Measurements from ENCODE around the gene STX12.

DNA sequence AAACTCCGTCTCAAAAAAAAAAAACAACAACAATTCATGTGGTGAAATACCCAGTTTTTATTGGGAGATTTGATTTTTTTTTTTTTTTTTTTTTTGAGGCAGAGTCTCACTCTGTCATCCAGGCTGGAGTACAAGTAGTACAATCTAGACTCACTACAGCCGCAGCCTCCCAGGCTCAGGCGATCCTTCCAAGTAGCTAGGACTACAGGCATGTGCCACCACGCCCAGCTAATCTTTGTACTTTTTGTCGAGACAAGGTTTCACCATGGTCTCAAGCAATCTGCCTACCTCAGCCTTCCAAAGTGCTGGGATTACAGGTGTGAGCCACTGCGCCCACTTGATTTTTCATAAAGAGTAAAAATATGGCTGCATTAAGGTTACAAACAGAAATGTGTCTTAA is 31.9 kb upstream of the STX12 start:
- TF ChIP-seq, protein P1, sequence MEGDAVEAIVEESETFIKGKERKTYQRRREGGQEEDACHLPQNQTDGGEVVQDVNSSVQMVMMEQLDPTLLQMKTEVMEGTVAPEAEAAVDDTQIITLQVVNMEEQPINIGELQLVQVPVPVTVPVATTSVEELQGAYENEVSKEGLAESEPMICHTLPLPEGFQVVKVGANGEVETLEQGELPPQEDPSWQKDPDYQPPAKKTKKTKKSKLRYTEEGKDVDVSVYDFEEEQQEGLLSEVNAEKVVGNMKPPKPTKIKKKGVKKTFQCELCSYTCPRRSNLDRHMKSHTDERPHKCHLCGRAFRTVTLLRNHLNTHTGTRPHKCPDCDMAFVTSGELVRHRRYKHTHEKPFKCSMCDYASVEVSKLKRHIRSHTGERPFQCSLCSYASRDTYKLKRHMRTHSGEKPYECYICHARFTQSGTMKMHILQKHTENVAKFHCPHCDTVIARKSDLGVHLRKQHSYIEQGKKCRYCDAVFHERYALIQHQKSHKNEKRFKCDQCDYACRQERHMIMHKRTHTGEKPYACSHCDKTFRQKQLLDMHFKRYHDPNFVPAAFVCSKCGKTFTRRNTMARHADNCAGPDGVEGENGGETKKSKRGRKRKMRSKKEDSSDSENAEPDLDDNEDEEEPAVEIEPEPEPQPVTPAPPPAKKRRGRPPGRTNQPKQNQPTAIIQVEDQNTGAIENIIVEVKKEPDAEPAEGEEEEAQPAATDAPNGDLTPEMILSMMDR (IDR thresholded peaks at IDR 0.05): no peak
- no peak for TF ChIP-seq POLR2A (IDR thresholded peaks at IDR 0.05)
